Measurements from ENCODE around the gene PARM1.

The PARM1 gene

GRCh38 chr4:75035321-75035720, 102.4 kb downstream of the PARM1 start:
- no peak overlapping the region for H3K4me3 ChIP-seq (ENCODE audit: low read depth in 1 of 2, low read length in 2 of 2)
- H3K27me3 ChIP-seq (ENCODE audit: low read depth, low read length), result no peaks in the 10 kb centered on the region
- H3K4me1 ChIP-seq (ENCODE audit: control insufficient read depth in 1 of 2, insufficient read depth in 2 of 2, low read length in 2 of 2), result no peaks in the 10 kb centered on the region

GRCh38 chr4:75036046-75036830, 103.3 kb downstream of the PARM1 start:
- Histone ChIP-seq H3K4me3 (ENCODE audit: low read depth in 1 of 2, low read length in 2 of 2) (no peak overlapping the region), H3K27ac (ENCODE audit: low read length) (no peak overlapping the region), H3K9me3 (ENCODE audit: control insufficient read depth in 1 of 2, low read length in 2 of 2) (no peaks in the 10 kb centered on the region), H3K36me3 (ENCODE audit: control insufficient read depth in 1 of 2, insufficient read depth in 2 of 2, low read length in 2 of 2) (no peaks in the 10 kb centered on the region), H3K27me3 (ENCODE audit: low read depth, low read length) (no peaks in the 10 kb centered on the region), H3K4me1 (ENCODE audit: control insufficient read depth in 1 of 2, insufficient read depth in 2 of 2, low read length in 2 of 2) (no peaks in the 10 kb centered on the region)

More at GRCh38 chr4:75035321-75035720, 102.4 kb downstream of the PARM1 start:
- Histone ChIP-seq H3K36me3 (ENCODE audit: control insufficient read depth in 1 of 2, insufficient read depth in 2 of 2, low read length in 2 of 2) (no peaks in the 10 kb centered on the region), H3K9me3 (ENCODE audit: control insufficient read depth in 1 of 2, low read length in 2 of 2) (no peaks in the 10 kb centered on the region), H3K27ac (ENCODE audit: low read length) (no peak overlapping the region)

GRCh38 chr4:75037252-75037651, 104.3 kb downstream of the PARM1 start:
- H3K4me3 ChIP-seq (ENCODE audit: low read depth in 1 of 2, low read length in 2 of 2), result no peak overlapping the region
- H3K27me3 ChIP-seq (ENCODE audit: low read depth, low read length), result no peaks in the 10 kb centered on the region
- no peaks in the 10 kb centered on the region for H3K4me1 ChIP-seq (ENCODE audit: control insufficient read depth in 1 of 2, insufficient read depth in 2 of 2, low read length in 2 of 2)
- H3K36me3 ChIP-seq (ENCODE audit: control insufficient read depth in 1 of 2, insufficient read depth in 2 of 2, low read length in 2 of 2), result no peaks in the 10 kb centered on the region
- H3K27ac ChIP-seq (ENCODE audit: low read length), result no peak overlapping the region
- H3K9me3 ChIP-seq (ENCODE audit: control insufficient read depth in 1 of 2, low read length in 2 of 2), result no peaks in the 10 kb centered on the region

- H3K4me1 ChIP-seq (ENCODE audit: control insufficient read depth in 1 of 2, insufficient read depth in 2 of 2, low read length in 2 of 2), result no peaks in the 10 kb centered on the region
- no peaks in the 10 kb centered on the region for H3K36me3 ChIP-seq (ENCODE audit: control insufficient read depth in 1 of 2, insufficient read depth in 2 of 2, low read length in 2 of 2)
- no peaks in the 10 kb centered on the region for H3K9me3 ChIP-seq (ENCODE audit: control insufficient read depth in 1 of 2, low read length in 2 of 2)
- H3K27me3 ChIP-seq (ENCODE audit: low read depth, low read length), result no peaks in the 10 kb centered on the region
- no peak overlapping the region for H3K27ac ChIP-seq (ENCODE audit: low read length)
- H3K4me3 ChIP-seq (ENCODE audit: low read depth in 1 of 2, low read length in 2 of 2), result no peak overlapping the region
Observed at GRCh38 chr4:75038376-75038775, 105.5 kb downstream of the PARM1 start.

- Histone ChIP-seq H3K4me1 (ENCODE audit: control insufficient read depth in 1 of 2, insufficient read depth in 2 of 2, low read length in 2 of 2) (no peaks in the 10 kb centered on the region), H3K4me3 (ENCODE audit: low read depth in 1 of 2, low read length in 2 of 2) (no peak overlapping the region), H3K36me3 (ENCODE audit: control insufficient read depth in 1 of 2, insufficient read depth in 2 of 2, low read length in 2 of 2) (no peaks in the 10 kb centered on the region), H3K27ac (ENCODE audit: low read length) (no peak overlapping the region), H3K9me3 (ENCODE audit: control insufficient read depth in 1 of 2, low read length in 2 of 2) (no peaks in the 10 kb centered on the region), H3K27me3 (ENCODE audit: low read depth, low read length) (no peaks in the 10 kb centered on the region)
Observed at GRCh38 chr4:75040703-75041102, 107.8 kb downstream of the PARM1 start.

- H3K36me3 ChIP-seq (ENCODE audit: control insufficient read depth in 1 of 2, insufficient read depth in 2 of 2, low read length in 2 of 2), result no peaks in the 10 kb centered on the region
- no peak overlapping the region for H3K4me3 ChIP-seq (ENCODE audit: low read depth in 1 of 2, low read length in 2 of 2)
- no peak overlapping the region for H3K27ac ChIP-seq (ENCODE audit: low read length)
- no peaks in the 10 kb centered on the region for H3K27me3 ChIP-seq (ENCODE audit: low read depth, low read length)
- H3K9me3 ChIP-seq (ENCODE audit: control insufficient read depth in 1 of 2, low read length in 2 of 2), result no peaks in the 10 kb centered on the region
- no peaks in the 10 kb centered on the region for H3K4me1 ChIP-seq (ENCODE audit: control insufficient read depth in 1 of 2, insufficient read depth in 2 of 2, low read length in 2 of 2)
Observed at GRCh38 chr4:75042601-75043208, 109.8 kb downstream of the PARM1 start.

- H3K27me3 ChIP-seq (ENCODE audit: low read depth, low read length), result no peaks in the 10 kb centered on the region
- H3K36me3 ChIP-seq (ENCODE audit: control insufficient read depth in 1 of 2, insufficient read depth in 2 of 2, low read length in 2 of 2), result no peaks in the 10 kb centered on the region
- H3K27ac ChIP-seq (ENCODE audit: low read length), result no peak overlapping the region
- H3K4me3 ChIP-seq (ENCODE audit: low read depth in 1 of 2, low read length in 2 of 2), result no peak overlapping the region
- H3K4me1 ChIP-seq (ENCODE audit: control insufficient read depth in 1 of 2, insufficient read depth in 2 of 2, low read length in 2 of 2), result no peaks in the 10 kb centered on the region
- H3K9me3 ChIP-seq (ENCODE audit: control insufficient read depth in 1 of 2, low read length in 2 of 2), result no peaks in the 10 kb centered on the region
Observed at GRCh38 chr4:75046226-75046625, 113.3 kb downstream of the PARM1 start.

GRCh38 chr4:75046641-75047040, 113.7 kb downstream of the PARM1 start:
- H3K4me1 ChIP-seq (ENCODE audit: control insufficient read depth in 1 of 2, insufficient read depth in 2 of 2, low read length in 2 of 2), result no peaks in the 10 kb centered on the region
- H3K36me3 ChIP-seq (ENCODE audit: control insufficient read depth in 1 of 2, insufficient read depth in 2 of 2, low read length in 2 of 2), result no peaks in the 10 kb centered on the region

GRCh38 chr4:75048208-75048879, 115.4 kb downstream of the PARM1 start:
- Histone ChIP-seq H3K27me3 (ENCODE audit: low read depth, low read length) (no peaks in the 10 kb centered on the region), H3K27ac (ENCODE audit: low read length) (no peak overlapping the region), H3K36me3 (ENCODE audit: control insufficient read depth in 1 of 2, insufficient read depth in 2 of 2, low read length in 2 of 2) (no peaks in the 10 kb centered on the region), H3K4me1 (ENCODE audit: control insufficient read depth in 1 of 2, insufficient read depth in 2 of 2, low read length in 2 of 2) (no peaks in the 10 kb centered on the region), H3K9me3 (ENCODE audit: control insufficient read depth in 1 of 2, low read length in 2 of 2) (no peaks in the 10 kb centered on the region), H3K4me3 (ENCODE audit: low read depth in 1 of 2, low read length in 2 of 2) (no peak overlapping the region)

More at GRCh38 chr4:75046641-75047040, 113.7 kb downstream of the PARM1 start:
- no peak overlapping the region for H3K27ac ChIP-seq (ENCODE audit: low read length)
- H3K4me3 ChIP-seq (ENCODE audit: low read depth in 1 of 2, low read length in 2 of 2), result no peak overlapping the region
- H3K9me3 ChIP-seq (ENCODE audit: control insufficient read depth in 1 of 2, low read length in 2 of 2), result no peaks in the 10 kb centered on the region
- no peaks in the 10 kb centered on the region for H3K27me3 ChIP-seq (ENCODE audit: low read depth, low read length)

- H3K36me3 ChIP-seq (ENCODE audit: control insufficient read depth in 1 of 2, insufficient read depth in 2 of 2, low read length in 2 of 2), result no peaks in the 10 kb centered on the region
- no peaks in the 10 kb centered on the region for H3K9me3 ChIP-seq (ENCODE audit: control insufficient read depth in 1 of 2, low read length in 2 of 2)
- no peaks in the 10 kb centered on the region for H3K27me3 ChIP-seq (ENCODE audit: low read depth, low read length)
- H3K27ac ChIP-seq (ENCODE audit: low read length), result no peak overlapping the region
- H3K4me3 ChIP-seq (ENCODE audit: low read depth in 1 of 2, low read length in 2 of 2), result no peak overlapping the region
- no peaks in the 10 kb centered on the region for H3K4me1 ChIP-seq (ENCODE audit: control insufficient read depth in 1 of 2, insufficient read depth in 2 of 2, low read length in 2 of 2)
Observed at GRCh38 chr4:75051431-75051830, 118.5 kb downstream of the PARM1 start.

GRCh38 chr4:75053352-75053751, 120.4 kb downstream of the PARM1 start:
- no peaks in the 10 kb centered on the region for H3K9me3 ChIP-seq (ENCODE audit: control insufficient read depth in 1 of 2, low read length in 2 of 2)
- H3K4me3 ChIP-seq (ENCODE audit: low read depth in 1 of 2, low read length in 2 of 2), result no peak overlapping the region
- no peak overlapping the region for H3K27ac ChIP-seq (ENCODE audit: low read length)
- no peaks in the 10 kb centered on the region for H3K27me3 ChIP-seq (ENCODE audit: low read depth, low read length)
- H3K36me3 ChIP-seq (ENCODE audit: control insufficient read depth in 1 of 2, insufficient read depth in 2 of 2, low read length in 2 of 2), result no peaks in the 10 kb centered on the region
- no peaks in the 10 kb centered on the region for H3K4me1 ChIP-seq (ENCODE audit: control insufficient read depth in 1 of 2, insufficient read depth in 2 of 2, low read length in 2 of 2)
